Measurements from ENCODE around the gene ZFYVE28. TPM values are rescaled to one million over a fixed set of nuclear protein-coding genes. Genes with fewer than 3 reads are reported as not detected.
"Not testable (repeated sequence)": the region's sequence is repeated elsewhere in the genome, so short reads cannot be mapped to it uniquely, and the experiment has no call there.

Gene ZFYVE28
- total and polyA plus RNA-seq, 5 experiments from 2014 or later, result 5.0 to 12.3 (median 8.5) TPM

- H3K27me3 Mint-ChIP-seq, result peaks cover under 1 to 15% (median 1%) of the 10 kb centered on the region in 5 donors
- not testable (repeated sequence) for H3K4me3 Mint-ChIP-seq, H3K4me1 Mint-ChIP-seq, H3K27ac Mint-ChIP-seq, ATAC-seq, H3K36me3 Mint-ChIP-seq, H3K9me3 Mint-ChIP-seq, DNase-seq
- POLR2A ChIA-PET, result interaction anchor here (0.6 kb wide), 1 partner anchor 73 kb away, joined by 4 read pairs; no protein-coding TSS in a partner anchor
Measured at GRCh38 chr4:2429945-2430757, 11.7 kb upstream of the ZFYVE28 start.

- Mint-ChIP-seq H3K9me3 (no peaks in the 10 kb centered on the region), H3K27ac (peak overlapping the region in 1 of 10 donors; percentile 63), H3K36me3 (no peaks in the 10 kb centered on the region), H3K4me3 (no peak overlapping the region), H3K27me3 (peaks cover 6 to 24% (median 7%) of the 10 kb centered on the region in 5 donors), H3K4me1 (no peaks in the 10 kb centered on the region)
- POLR2A ChIA-PET, result interaction anchor here (0.6 kb wide), 1 partner anchor 414 kb away, joined by 3 read pairs; no protein-coding TSS in a partner anchor
- no peak for DNase-seq
- no peak for ATAC-seq
Measured at GRCh38 chr4:2428496-2429213, 10.2 kb upstream of the ZFYVE28 start.

- no peaks in the 10 kb centered on the region for H3K9me3 Mint-ChIP-seq
- no peak for DNase-seq
- POLR2A ChIA-PET, result interaction anchor here (0.6 kb wide), 1 partner anchor 415 kb away, joined by 3 read pairs; no protein-coding TSS in a partner anchor
- H3K36me3 Mint-ChIP-seq, result no peaks in the 10 kb centered on the region
- H3K4me3 Mint-ChIP-seq, result no peak overlapping the region
- no peak overlapping the region for H3K27ac Mint-ChIP-seq
- no peak for ATAC-seq
- peaks cover 6 to 30% (median 7%) of the 10 kb centered on the region in 5 donors for H3K27me3 Mint-ChIP-seq
- H3K4me1 Mint-ChIP-seq, result no peaks in the 10 kb centered on the region
Measured at GRCh38 chr4:2427383-2428334, 9.2 kb upstream of the ZFYVE28 start.

- POLR2A ChIA-PET, result no interaction called here
- H3K27me3 Mint-ChIP-seq, result peaks cover 7 to 38% (median 13%) of the 10 kb centered on the region in 5 donors
- no peaks in the 10 kb centered on the region for H3K9me3 Mint-ChIP-seq
- H3K27ac Mint-ChIP-seq, result no peak overlapping the region
- no peaks in the 10 kb centered on the region for H3K36me3 Mint-ChIP-seq
- no peaks in the 10 kb centered on the region for H3K4me1 Mint-ChIP-seq
- no peak overlapping the region for H3K4me3 Mint-ChIP-seq
- DNase-seq (no peak), ATAC-seq (no peak)
Measured at GRCh38 chr4:2426711-2427275, 8.3 kb upstream of the ZFYVE28 start.

- ATAC-seq (no peak), DNase-seq (no peak)
- Mint-ChIP-seq H3K36me3 (no peaks in the 10 kb centered on the region), H3K4me3 (no peak overlapping the region), H3K4me1 (no peaks in the 10 kb centered on the region), H3K9me3 (no peaks in the 10 kb centered on the region), H3K27me3 (peaks cover 7 to 39% (median 15%) of the 10 kb centered on the region in 5 donors), H3K27ac (no peak overlapping the region)
- POLR2A ChIA-PET, result no interaction called here
Measured at GRCh38 chr4:2426069-2426397, 7.6 kb upstream of the ZFYVE28 start.

GRCh38 chr4:2425386-2426068 lies 7.1 kb upstream of the ZFYVE28 start:
- H3K27me3 Mint-ChIP-seq, result peaks cover 7 to 44% (median 19%) of the 10 kb centered on the region in 5 donors
- no peak overlapping the region for H3K4me3 Mint-ChIP-seq
- no peaks in the 10 kb centered on the region for H3K4me1 Mint-ChIP-seq
- no peaks in the 10 kb centered on the region for H3K9me3 Mint-ChIP-seq
- POLR2A ChIA-PET, result no interaction called here
- H3K27ac Mint-ChIP-seq, result peak overlapping the region in 1 of 10 donors; percentile 16
- ATAC-seq, result no peak
- H3K36me3 Mint-ChIP-seq, result no peaks in the 10 kb centered on the region
- no peak for DNase-seq

GRCh38 chr4:2424581-2424980 lies 6.1 kb upstream of the ZFYVE28 start:
- H3K4me1 Mint-ChIP-seq, result peaks cover 6 to 9% (median 8%) of the 10 kb centered on the region in 4 donors
- H3K4me3 Mint-ChIP-seq, result no peak overlapping the region
- peaks cover 11 to 54% (median 29%) of the 10 kb centered on the region in 5 donors for H3K27me3 Mint-ChIP-seq
- no peaks in the 10 kb centered on the region for H3K9me3 Mint-ChIP-seq
- no peak for ATAC-seq
- H3K27ac Mint-ChIP-seq, result peak overlapping the region in 2 of 10 donors; percentile 6 to 21
- H3K36me3 Mint-ChIP-seq, result no peaks in the 10 kb centered on the region
- no peak for DNase-seq
- POLR2A ChIA-PET, result no interaction called here

- H3K4me1 Mint-ChIP-seq, result peaks cover 11 to 17% (median 14%) of the 10 kb centered on the region in 4 donors
- peaks cover 0 to 3% (median 0%) of the 10 kb centered on the region in 9 donors for H3K9me3 Mint-ChIP-seq
- H3K4me3 Mint-ChIP-seq, result no peak overlapping the region
- H3K27ac Mint-ChIP-seq, result no peak overlapping the region
- H3K36me3 Mint-ChIP-seq, result no peaks in the 10 kb centered on the region
- no peak for DNase-seq
- POLR2A ChIA-PET, result interaction anchor here (2.3 kb wide), 1 partner anchor 21 kb away, joined by 4 read pairs; no protein-coding TSS in a partner anchor
- no peak for ATAC-seq
- peaks cover 12 to 49% (median 31%) of the 10 kb centered on the region in 5 donors for H3K27me3 Mint-ChIP-seq
Measured at GRCh38 chr4:2423695-2424094, 5.2 kb upstream of the ZFYVE28 start.

GRCh38 chr4:2423066-2423465 lies 4.6 kb upstream of the ZFYVE28 start:
- H3K4me1 Mint-ChIP-seq, result peaks cover 11 to 18% (median 14%) of the 10 kb centered on the region in 4 donors
- H3K4me3 Mint-ChIP-seq, result no peak overlapping the region
- no peak for ATAC-seq
- H3K36me3 Mint-ChIP-seq, result no peaks in the 10 kb centered on the region
- peaks cover 12 to 44% (median 31%) of the 10 kb centered on the region in 5 donors for H3K27me3 Mint-ChIP-seq
- POLR2A ChIA-PET, result interaction anchor here (2.3 kb wide), 1 partner anchor 21 kb away, joined by 4 read pairs; no protein-coding TSS in a partner anchor
- DNase-seq, result no peak
- peaks cover 0 to 3% (median 0%) of the 10 kb centered on the region in 9 donors for H3K9me3 Mint-ChIP-seq
- no peak overlapping the region for H3K27ac Mint-ChIP-seq

- H3K36me3 Mint-ChIP-seq, result no peaks in the 10 kb centered on the region
- peaks cover 12 to 50% (median 31%) of the 10 kb centered on the region in 5 donors for H3K27me3 Mint-ChIP-seq
- POLR2A ChIA-PET, result interaction anchor here (1.3 to 2.3 kb wide), 2 partner anchors 19 to 160 kb away, joined by 4 to 7 read pairs; partner anchors contain the start of gene MXD4
- H3K4me3 Mint-ChIP-seq, result no peak overlapping the region
- no peak overlapping the region for H3K27ac Mint-ChIP-seq
- ATAC-seq (no peak), DNase-seq (no peak)
- H3K4me1 Mint-ChIP-seq, result peaks cover 11 to 26% (median 20%) of the 10 kb centered on the region in 4 donors
- peaks cover 0 to 3% (median 0%) of the 10 kb centered on the region in 9 donors for H3K9me3 Mint-ChIP-seq
Measured at GRCh38 chr4:2421928-2422327, 3.5 kb upstream of the ZFYVE28 start.

- DNase-seq, result no peak
- no peak for ATAC-seq
- Mint-ChIP-seq H3K27me3 (peaks cover 11 to 53% (median 31%) of the 10 kb centered on the region in 5 donors), H3K27ac (peak overlapping the region in 9 of 10 donors; percentile 68 to 99 (median 90)), H3K4me1 (peaks cover 16 to 40% (median 37%) of the 10 kb centered on the region in 4 donors), H3K36me3 (no peaks in the 10 kb centered on the region), H3K9me3 (peaks cover 0 to 3% (median 0%) of the 10 kb centered on the region in 9 donors), H3K4me3 (peak overlapping the region; percentile 82 to 98 (median 92))
- POLR2A ChIA-PET, result interaction anchor here (0.7 to 1.5 kb wide), 5 partner anchors 15 to 200 kb away, joined by 3 to 4 read pairs (median 3); no protein-coding TSS in a partner anchor
Measured at GRCh38 chr4:2419814-2420213, 1.4 kb upstream of the ZFYVE28 start.

Data from naive thymus-derived CD8-positive, alpha-beta T cell (primary cell).